ENCODE data around the gene SLC1A3. TPM values are rescaled to one million over a fixed set of nuclear protein-coding genes. Genes with fewer than 3 reads are reported as not detected.

The SLC1A3 gene
- total RNA-seq, 2 donors from 2014 or later, result 10.5 to 12.7 TPM

GRCh38 chr5:36665628-36666027, 59.2 kb downstream of the SLC1A3 start:
- Histone ChIP-seq H3K4me3 (no peak overlapping the region), H3K27me3 (replicated peaks; ENCODE audit: insufficient read depth) (no peaks in the 10 kb centered on the region), H3K4me1 (replicated peaks) (no peaks in the 10 kb centered on the region), H3K36me3 (no peaks in the 10 kb centered on the region), H3K9me3 (no peaks in the 10 kb centered on the region), H3K27ac (no peak overlapping the region)
- no peak for DNase-seq (ENCODE audit: low spot score)
- 85% methylated on average over 3 of the region's 3 CpGs for WGBS
- TF ChIP-seq CTCF (IDR thresholded peaks at IDR 0.05) (no peak), POLR2AphosphoS5 (IDR thresholded peaks at IDR 0.05) (no peak), POLR2A (IDR thresholded peaks at IDR 0.05) (no peak)
- intact Hi-C loops (cut with DNase I), result no loop called here

DNA sequence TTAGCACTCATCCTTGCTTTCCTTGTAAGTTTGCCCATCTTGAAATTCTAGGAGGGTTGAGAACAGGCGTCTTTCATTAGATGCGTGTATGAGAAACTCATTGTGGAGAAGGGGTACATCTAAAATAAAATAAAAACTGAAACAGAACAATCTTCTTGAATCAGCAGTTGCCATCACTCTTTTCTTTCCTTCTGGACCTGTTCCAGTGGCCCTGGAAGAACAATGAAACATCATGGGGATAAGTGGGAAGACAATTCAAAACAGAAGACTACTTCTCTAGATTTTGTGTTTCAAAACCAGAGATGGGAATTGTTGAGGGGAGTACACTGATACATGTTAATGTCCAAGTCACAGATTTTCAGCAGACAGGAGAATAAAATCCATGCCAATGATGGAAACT, 59.9 kb downstream of the SLC1A3 start:
- intact Hi-C loops (cut with DNase I), result no loop called here
- Histone ChIP-seq H3K4me3 (no peak overlapping the region), H3K27ac (no peak overlapping the region), H3K4me1 (replicated peaks) (no peaks in the 10 kb centered on the region), H3K27me3 (replicated peaks; ENCODE audit: insufficient read depth) (no peaks in the 10 kb centered on the region), H3K36me3 (no peaks in the 10 kb centered on the region), H3K9me3 (no peaks in the 10 kb centered on the region)
- DNase-seq (ENCODE audit: low spot score), result no peak
- no peak for TF ChIP-seq POLR2A (IDR thresholded peaks at IDR 0.05)
- TF ChIP-seq POLR2AphosphoS5 (IDR thresholded peaks at IDR 0.05), result no peak
- TF ChIP-seq CTCF (IDR thresholded peaks at IDR 0.05), result no peak
- WGBS, result 85% methylated on average over 2 of the region's 2 CpGs

GRCh38 chr5:36666986-36667385, 60.6 kb downstream of the SLC1A3 start:
- H3K36me3 ChIP-seq, result no peaks in the 10 kb centered on the region
- TF ChIP-seq POLR2A (IDR thresholded peaks at IDR 0.05) (no peak), POLR2AphosphoS5 (IDR thresholded peaks at IDR 0.05) (no peak), CTCF (IDR thresholded peaks at IDR 0.05) (no peak)

GRCh38 chr5:36667824-36668223, 61.4 kb downstream of the SLC1A3 start:
- 22% methylated on average over 3 of the region's 3 CpGs for WGBS
- intact Hi-C loops (cut with DNase I), result no loop called here
- DNase-seq (ENCODE audit: low spot score), result no peak
- Histone ChIP-seq H3K27ac (no peak overlapping the region), H3K9me3 (no peaks in the 10 kb centered on the region), H3K27me3 (replicated peaks; ENCODE audit: insufficient read depth) (no peaks in the 10 kb centered on the region), H3K36me3 (no peaks in the 10 kb centered on the region), H3K4me1 (replicated peaks) (no peaks in the 10 kb centered on the region), H3K4me3 (no peak overlapping the region)
- no peak for TF ChIP-seq POLR2AphosphoS5 (IDR thresholded peaks at IDR 0.05)
- no peak for TF ChIP-seq CTCF (IDR thresholded peaks at IDR 0.05)
- TF ChIP-seq POLR2A (IDR thresholded peaks at IDR 0.05), result no peak

More at GRCh38 chr5:36666986-36667385, 60.6 kb downstream of the SLC1A3 start:
- intact Hi-C loops (cut with DNase I), result no loop called here
- Histone ChIP-seq H3K27ac (no peak overlapping the region), H3K4me3 (no peak overlapping the region), H3K9me3 (no peaks in the 10 kb centered on the region), H3K4me1 (replicated peaks) (no peaks in the 10 kb centered on the region), H3K27me3 (replicated peaks; ENCODE audit: insufficient read depth) (no peaks in the 10 kb centered on the region)
- no peak for DNase-seq (ENCODE audit: low spot score)
- WGBS, result 32% methylated on average over 1 of the region's 1 CpG

DNA sequence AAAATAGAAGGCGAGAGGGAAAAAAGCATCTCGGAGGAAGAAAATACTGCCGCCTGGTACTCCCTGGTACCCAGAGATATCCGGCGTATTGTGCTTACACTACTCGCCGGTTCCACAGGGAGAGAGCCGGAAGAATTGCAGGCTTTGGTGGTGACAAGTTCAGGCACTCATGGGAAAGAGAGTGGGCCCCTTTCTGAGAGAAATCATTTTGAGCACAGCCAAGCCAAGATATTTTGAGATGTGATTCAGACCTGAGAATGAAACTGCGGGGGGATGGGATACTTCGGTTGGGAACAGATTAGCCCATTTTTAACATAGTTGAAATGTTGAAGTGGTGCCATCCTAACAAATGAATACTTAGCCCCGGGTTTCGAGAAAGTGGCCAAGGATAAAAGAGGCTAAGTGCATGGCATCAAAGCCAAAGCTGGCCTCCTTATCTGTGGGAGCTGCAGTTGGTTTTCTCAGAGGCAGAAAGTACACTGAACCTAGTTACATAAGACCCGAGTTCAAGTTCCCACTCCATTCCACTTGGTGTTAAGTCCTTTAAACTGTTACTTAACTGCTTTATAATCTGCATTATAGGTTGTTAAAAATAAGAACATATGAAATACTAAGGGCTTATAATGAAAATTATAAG, 62.7 kb downstream of the SLC1A3 start:
- no peak for DNase-seq (ENCODE audit: low spot score)
- no peaks in the 10 kb centered on the region for H3K9me3 ChIP-seq
- no peaks in the 10 kb centered on the region for H3K36me3 ChIP-seq
- no peaks in the 10 kb centered on the region for H3K27me3 ChIP-seq (replicated peaks; ENCODE audit: insufficient read depth)
- no peak for TF ChIP-seq POLR2AphosphoS5 (IDR thresholded peaks at IDR 0.05)
- no peak for TF ChIP-seq CTCF (IDR thresholded peaks at IDR 0.05)
- no peak for TF ChIP-seq POLR2A (IDR thresholded peaks at IDR 0.05)
- 95% methylated on average over 13 of the region's 13 CpGs for WGBS
- H3K27ac ChIP-seq, result no peak overlapping the region
- no peak overlapping the region for H3K4me3 ChIP-seq
- intact Hi-C loops (cut with DNase I), result no loop called here
- no peaks in the 10 kb centered on the region for H3K4me1 ChIP-seq (replicated peaks)

Data from prostate gland (tissue), 2 donors.